ENCODE measurements around the gene NID1.

- no peak for TF ChIP-seq CTCF (IDR thresholded peaks at IDR 0.05)
- TF ChIP-seq POLR2A (IDR thresholded peaks at IDR 0.05), result no peak
These were observed 93.9 kb downstream of the NID1 start for GRCh38 chr1:235971020-235971419.

Data from heart left ventricle (tissue), 13 donors.